ENCODE results near the gene ASTN1.

DNA sequence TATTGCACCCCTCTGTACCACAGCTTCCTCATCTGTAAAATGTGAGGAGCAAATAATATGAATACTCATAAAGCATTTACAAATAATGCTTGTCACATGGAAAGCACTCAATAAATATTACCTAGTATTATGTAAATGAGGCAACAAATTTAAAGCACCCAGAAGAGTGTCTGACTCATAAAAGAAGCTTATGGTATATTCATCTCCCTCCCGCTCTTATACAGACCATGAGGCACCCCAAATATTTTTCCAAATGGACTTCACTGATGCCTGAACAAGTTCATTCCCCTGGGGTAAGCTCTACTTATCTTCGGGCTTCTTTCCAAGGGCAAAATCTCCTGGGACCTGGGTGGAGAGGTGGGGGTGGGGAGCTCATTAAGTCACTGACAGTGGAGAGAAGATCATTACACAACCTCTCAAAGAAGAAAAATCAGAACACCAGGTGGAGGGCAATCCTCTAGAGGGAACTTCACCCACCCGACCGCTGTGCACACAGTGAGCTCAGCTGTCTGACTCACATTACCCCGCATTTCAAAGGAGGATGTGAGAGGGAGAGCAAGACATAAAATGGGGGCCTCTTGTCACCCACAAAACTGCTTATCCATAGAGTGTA lies 166.2 kb downstream of the ASTN1 start:
- TF ChIP-seq, protein P1, sequence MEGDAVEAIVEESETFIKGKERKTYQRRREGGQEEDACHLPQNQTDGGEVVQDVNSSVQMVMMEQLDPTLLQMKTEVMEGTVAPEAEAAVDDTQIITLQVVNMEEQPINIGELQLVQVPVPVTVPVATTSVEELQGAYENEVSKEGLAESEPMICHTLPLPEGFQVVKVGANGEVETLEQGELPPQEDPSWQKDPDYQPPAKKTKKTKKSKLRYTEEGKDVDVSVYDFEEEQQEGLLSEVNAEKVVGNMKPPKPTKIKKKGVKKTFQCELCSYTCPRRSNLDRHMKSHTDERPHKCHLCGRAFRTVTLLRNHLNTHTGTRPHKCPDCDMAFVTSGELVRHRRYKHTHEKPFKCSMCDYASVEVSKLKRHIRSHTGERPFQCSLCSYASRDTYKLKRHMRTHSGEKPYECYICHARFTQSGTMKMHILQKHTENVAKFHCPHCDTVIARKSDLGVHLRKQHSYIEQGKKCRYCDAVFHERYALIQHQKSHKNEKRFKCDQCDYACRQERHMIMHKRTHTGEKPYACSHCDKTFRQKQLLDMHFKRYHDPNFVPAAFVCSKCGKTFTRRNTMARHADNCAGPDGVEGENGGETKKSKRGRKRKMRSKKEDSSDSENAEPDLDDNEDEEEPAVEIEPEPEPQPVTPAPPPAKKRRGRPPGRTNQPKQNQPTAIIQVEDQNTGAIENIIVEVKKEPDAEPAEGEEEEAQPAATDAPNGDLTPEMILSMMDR (IDR thresholded peaks at IDR 0.05) = no peak
- TF ChIP-seq POLR2A (IDR thresholded peaks at IDR 0.05) = no peak
